HCT116 (cell line): Measurements from ENCODE around the gene ITGA11. TPM values are rescaled to one million over a fixed set of nuclear protein-coding genes. Genes with fewer than 3 reads are reported as not detected.

Experiments used
- ATAC-seq: fragments of 200-7000 bp; cut with Tn5 transposase; 2 replicates; pipeline ENCODE4 v1.9.1; 2020; ENCODE audit warnings: mild to moderate bottlenecking, moderate library complexity
- BruUV-seq: library from RNA; stranded (reverse); fragments of 400-500 nt; replicated peaks from 2 replicates; lab custom pipeline; 2021; lab: Mats Ljungman, UMichigan
- CTCF ChIA-PET: fragments of 300-600 bp; sonication (Branson Sonifier 250); formaldehyde crosslinking; loops from one replicate; lab custom pipeline; 2021; ENCODE audit warnings: antibody characterized with exemption; lab: Charles Lee
- POLR2A ChIA-PET: fragments of 300-600, 350-600 bp; sonication (Branson Sonifier 250); formaldehyde crosslinking; loops from one replicate; lab custom pipeline; 2021; ENCODE audit warnings: antibody characterized with exemption; lab: Charles Lee
- RAD21 ChIA-PET, 2 experiments: fragments of 300-600 bp; sonication (Branson Sonifier 250); formaldehyde crosslinking; loops; one replicate each; lab custom pipeline; 2023; ENCODE audit warnings: low total read pairs in 2 of 2; ENCODE audit not compliant: uncharacterized antibody in 2 of 2, unreplicated experiment in 2 of 2, low non-redundant PET in 1 of 2; lab: Charles Lee
- DNase-seq: peaks from one replicate; pipeline ENCODE4 v3.0.0-alpha.2; 2010; ENCODE audit warnings: low read depth, low spot score
- H2AFZ ChIP-seq: fragments of 200-600 bp; shearing (Covaris generic), sonication (generic); 2 replicates; pipeline ENCODE4 v1.6.1; 2017; ENCODE audit warnings: low read depth, mixed run types, mixed read lengths, antibody characterized with exemption, low read length; ENCODE audit not compliant: poor library complexity, severe bottlenecking
- H3K27ac ChIP-seq: 2 replicates; pipeline ENCODE4 v1.5.1; 2012; ENCODE audit warnings: low read depth, low read length
- H3K27me3 ChIP-seq: fragments of 200-600 bp; sonication (generic); 2 replicates; pipeline ENCODE4 v1.6.1; 2016; ENCODE audit warnings: mixed run types, low read length, mixed read lengths; ENCODE audit not compliant: insufficient read depth
- H3K36me3 ChIP-seq, 2 experiments: fragments of 200-500 bp in 1 of 2; fragments of 200-600 bp in 1 of 2; sonication (Bioruptor generic) in 1 of 2; sonication (generic) in 1 of 2; 2 replicates each; pipeline versions ENCODE4 v1.5.1 to v1.6.1; 2014 to 2016; ENCODE audit warnings: low read length in 2 of 2, inconsistent platforms in 1 of 2, mixed read lengths in 1 of 2, mixed run types in 1 of 2; ENCODE audit not compliant: insufficient read depth in 2 of 2, control insufficient read depth in 1 of 2
- H3K4me1 ChIP-seq, 2 experiments: fragments of 200-600 bp in 1 of 2; sonication (generic) in 1 of 2; 2 replicates each; pipeline versions ENCODE4 v1.5.1 to v1.6.1; 2012 to 2017; ENCODE audit warnings: low read length in 2 of 2, inconsistent platforms in 1 of 2, mild to moderate bottlenecking in 1 of 2, mixed read lengths in 1 of 2, mixed run types in 1 of 2, moderate library complexity in 1 of 2; ENCODE audit not compliant: insufficient read depth in 2 of 2, control insufficient read depth in 1 of 2
- H3K4me2 ChIP-seq: fragments of 200-600 bp; sonication (generic); 2 replicates; pipeline ENCODE4 v1.6.1; 2017; ENCODE audit warnings: mixed run types, low read length, mixed read lengths
- H3K4me3 ChIP-seq, 2 experiments: fragments of 200-600 bp in 1 of 2; sonication (generic) in 1 of 2; replicated peaks in 1 of 2; 2 replicates each; pipeline ENCODE4 v1.5.1; 2011 to 2016; ENCODE audit warnings: low read length in 2 of 2, control low read depth in 1 of 2, low read depth in 1 of 2, mild to moderate bottlenecking in 1 of 2, mixed read lengths in 1 of 2, mixed run types in 1 of 2
- H3K79me2 ChIP-seq: fragments of 200-600 bp; sonication (generic); 2 replicates; pipeline ENCODE4 v1.6.1; 2017; ENCODE audit warnings: mild to moderate bottlenecking, mixed run types, low read length, moderate library complexity, mixed read lengths; ENCODE audit not compliant: insufficient read depth
- H3K9ac ChIP-seq: fragments of 200-600 bp; sonication (generic); 2 replicates; pipeline ENCODE4 v1.6.1; 2016; ENCODE audit warnings: low read length, mixed read lengths
- H3K9me2 ChIP-seq: fragments of 200-600 bp; sonication (generic), shearing (Covaris generic); 2 replicates; pipeline ENCODE4 v1.6.1; 2017; ENCODE audit warnings: mixed run types, mild to moderate bottlenecking, moderate library complexity; ENCODE audit not compliant: insufficient read depth
- H3K9me3 ChIP-seq, 2 experiments: fragments of 200-500 bp in 1 of 2; fragments of 200-600 bp in 1 of 2; sonication (Bioruptor generic) in 1 of 2; sonication (generic) in 1 of 2; 2 replicates each; pipeline ENCODE4 v1.6.1; 2014 to 2017; ENCODE audit warnings: low read length in 2 of 2, mixed read lengths in 2 of 2, inconsistent platforms in 1 of 2, low read depth in 1 of 2, mild to moderate bottlenecking in 1 of 2, mixed run types in 1 of 2, moderate library complexity in 1 of 2; ENCODE audit not compliant: control insufficient read depth in 1 of 2, insufficient read depth in 1 of 2
- H4K20me1 ChIP-seq: fragments of 200-600 bp; sonication (generic), shearing (Covaris generic); 2 replicates; pipeline ENCODE4 v1.6.1; 2017; ENCODE audit warnings: mixed run types, mild to moderate bottlenecking, moderate library complexity; ENCODE audit not compliant: insufficient read depth
- CTCF ChIP-seq, 3 experiments: fragments of 200-600 bp in 1 of 3; sonication (generic) in 1 of 3; IDR thresholded peaks in 2 of 3; conservative IDR thresholded peaks in 1 of 3; 2 replicates each; pipeline ENCODE4 v1.5.1; 2012 to 2017; ENCODE audit warnings: low read depth in 2 of 3, low read length in 2 of 3, antibody characterized with exemption in 1 of 3, borderline replicate concordance in 1 of 3, control low read depth in 1 of 3, mild to moderate bottlenecking in 1 of 3, mixed read lengths in 1 of 3, mixed run types in 1 of 3, moderate library complexity in 1 of 3; ENCODE audit not compliant: insufficient read depth in 1 of 3
- EZH2 ChIP-seq: fragments of 200-600 bp; sonication (generic); IDR thresholded peaks from 2 replicates; pipeline ENCODE4 v1.6.1; 2017; ENCODE audit warnings: antibody characterized with exemption, mixed run types
- EZH2phosphoT487 ChIP-seq: fragments of 200-600 bp; IDR thresholded peaks from 2 replicates; pipeline ENCODE4 v1.6.1; 2018; ENCODE audit warnings: antibody characterized with exemption, borderline replicate concordance
- FOSL1 ChIP-seq: IDR thresholded peaks from 2 replicates; pipeline ENCODE4 v1.6.1; 2012; ENCODE audit warnings: low read depth
- MAX ChIP-seq: IDR thresholded peaks from 2 replicates; pipeline ENCODE4 v1.6.1; 2012
- REST ChIP-seq: IDR thresholded peaks from 2 replicates; pipeline ENCODE4 v1.6.1; 2012; ENCODE audit warnings: low read depth
- SP1 ChIP-seq: IDR thresholded peaks from 2 replicates; pipeline ENCODE4 v1.6.1; 2012; ENCODE audit warnings: low read depth
- ZNF274 ChIP-seq: fragments of 200-500 bp; sonication (Bioruptor generic); IDR thresholded peaks from 2 replicates; pipeline ENCODE4 v1.6.1; 2014; ENCODE audit warnings: mild to moderate bottlenecking, low read depth, low read length, inconsistent platforms
- intact Hi-C: fragments of 100-400 bp; cut with micrococcal nuclease; formaldehyde crosslinking; loops from 2 replicates; pipeline ENCODE4 v1.10.0; 2022
- total RNA-seq: library from RNA; stranded (reverse); gene quantifications from one replicate; pipeline ENCODE4 v1.2.1, GENCODE V29; 2021; ENCODE audit not compliant: unreplicated experiment

The ITGA11 gene
- total RNA-seq, 1 experiment from 2014 or later = not detected

GRCh38 chr15:68322796-68323195, 109.2 kb downstream of the ITGA11 start:
- POLR2A ChIA-PET = no interaction called here
- no peaks in the 10 kb centered on the region for H3K79me2 ChIP-seq
- ATAC-seq (no peak), DNase-seq (no peak)
- H3K27me3 ChIP-seq = peaks cover 4% of the 10 kb centered on the region; the same call in 1 of the 2 replicates
- RAD21 ChIA-PET = no interaction called here
- CTCF ChIA-PET = no interaction called here
- H3K9me3 ChIP-seq = no peaks in the 10 kb centered on the region
- no peaks in the 10 kb centered on the region for H4K20me1 ChIP-seq
- H3K36me3 ChIP-seq = no peaks in the 10 kb centered on the region
- no peaks in the 10 kb centered on the region for H3K4me1 ChIP-seq
- no peak overlapping the region for H3K4me3 ChIP-seq
- intact Hi-C loops = no loop called here
- H3K9me2 ChIP-seq = no peaks in the 10 kb centered on the region
- TF ChIP-seq EZH2phosphoT487 (no peak), SP1 (no peak), CTCF (IDR thresholded peaks at IDR 0.05 in 2 of 3, conservative IDR thresholded peaks at IDR 0.05 in 1 of 3; ENCODE audit: borderline replicate concordance in 1 of 3, insufficient read depth in 1 of 3, low read depth in 2 of 3, low read length in 2 of 3) (no peak), REST (no peak), MAX (no peak), ZNF274 (no peak), FOSL1 (no peak), EZH2 (no peak)
- TF ChIP-seq, all 23 proteins: peak for 0
- no TSS peak for BruUV-seq
- H2AFZ ChIP-seq = no peak overlapping the region
- H3K9ac ChIP-seq = no peak overlapping the region
- H3K27ac ChIP-seq = no peak overlapping the region
- H3K4me2 ChIP-seq = no peak overlapping the region
